SW 1271 (cell line): ENCODE data around the gene SETSIP.
A peak's percentile ranks its signal among the peaks of the same experiment; 100 is the strongest.
"Not testable (repeated sequence)": the region's sequence is repeated elsewhere in the genome, so short reads cannot be mapped to it uniquely, and the experiment has no call there.

ENCODE experiments used
- DNase-seq, 2 experiments: peaks; one replicate each; lab custom pipeline; 2025; lab: John Stamatoyannopoulos, UW

Gene SETSIP

GRCh38 chr1:92075311-92075710 lies at the start of gene SETSIP:
Gene SETSIP (minus strand): TSS chr1:92075411. CDS start chr1:92075411, 0 bp downstream.
- no peak for DNase-seq

GRCh38 chr1:92123868-92124267 lies 48.7 kb upstream of the SETSIP start:
- DNase-seq: no peak

DNA sequence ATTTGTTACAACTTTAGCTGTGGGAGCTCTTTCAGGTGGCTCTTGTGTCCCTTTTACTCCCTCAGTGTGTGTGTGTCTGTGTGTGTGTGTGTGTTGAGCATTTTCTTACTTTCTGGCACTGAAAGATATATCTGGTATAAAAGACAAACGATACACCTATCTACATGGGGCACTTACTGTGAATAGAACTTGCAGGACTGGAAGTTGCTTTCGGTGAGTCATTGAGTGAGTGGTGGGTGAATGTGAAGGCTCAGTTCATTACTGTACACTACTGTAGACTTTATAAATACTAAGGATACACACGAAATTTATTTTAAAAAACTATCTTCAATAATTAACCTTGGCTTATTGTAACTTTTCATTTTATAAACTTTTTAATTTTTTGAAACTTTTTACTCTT lies 43.6 kb upstream of the SETSIP start:
- no peak for DNase-seq

- DNase-seq: no peak
Observed at GRCh38 chr1:92117526-92117925, 42.3 kb upstream of the SETSIP start.

GRCh38 chr1:92108631-92109030 lies 33.4 kb upstream of the SETSIP start:
- no peak for DNase-seq

DNA sequence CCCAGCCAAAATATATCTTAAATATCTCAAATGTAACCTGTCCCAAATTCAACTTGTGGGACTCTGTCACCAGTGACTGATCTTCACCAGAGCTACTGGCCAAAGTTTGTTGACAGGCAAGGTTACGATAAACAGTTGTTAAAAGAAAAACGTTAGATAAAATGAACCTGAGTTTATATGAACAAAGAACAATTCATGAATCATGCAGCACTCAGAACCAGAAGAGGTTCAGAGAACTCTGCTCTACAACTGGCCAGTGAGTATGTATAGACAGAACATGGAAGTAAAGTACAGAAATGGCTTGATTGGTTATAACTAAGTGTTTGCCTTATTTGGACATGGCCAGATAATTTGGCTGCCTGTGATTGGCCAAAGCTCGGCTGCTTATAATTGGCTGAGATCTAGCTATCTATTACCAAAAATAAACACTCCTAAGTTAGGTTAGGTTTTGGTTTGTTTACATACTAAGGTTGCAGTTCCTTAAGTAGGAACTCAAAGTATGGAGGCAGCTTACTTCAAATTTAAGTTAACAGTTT lies 30.4 kb upstream of the SETSIP start:
- no peak for DNase-seq

GRCh38 chr1:92096317-92096716 lies 21.1 kb upstream of the SETSIP start:
- no peak for DNase-seq

DNA sequence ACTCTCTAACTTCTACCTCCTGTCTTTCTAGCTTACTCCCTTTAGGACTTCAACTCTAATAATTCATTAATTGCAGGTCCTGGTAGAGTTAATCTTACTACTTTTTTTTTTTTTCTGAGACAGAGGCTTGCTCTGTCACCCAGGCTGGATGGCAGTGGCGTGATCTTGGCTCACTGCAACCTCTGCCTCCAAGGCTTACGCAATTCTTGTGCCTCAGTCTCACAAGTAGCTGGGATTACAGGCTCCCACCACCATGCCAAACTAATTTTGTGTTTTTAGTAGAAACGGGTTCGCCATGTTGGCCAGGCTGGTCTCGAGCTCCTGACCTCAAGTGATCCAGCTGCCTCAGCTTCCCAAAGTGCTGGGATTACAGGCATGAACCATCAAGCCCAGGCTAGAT lies 20.7 kb upstream of the SETSIP start:
- DNase-seq: no peak

DNA sequence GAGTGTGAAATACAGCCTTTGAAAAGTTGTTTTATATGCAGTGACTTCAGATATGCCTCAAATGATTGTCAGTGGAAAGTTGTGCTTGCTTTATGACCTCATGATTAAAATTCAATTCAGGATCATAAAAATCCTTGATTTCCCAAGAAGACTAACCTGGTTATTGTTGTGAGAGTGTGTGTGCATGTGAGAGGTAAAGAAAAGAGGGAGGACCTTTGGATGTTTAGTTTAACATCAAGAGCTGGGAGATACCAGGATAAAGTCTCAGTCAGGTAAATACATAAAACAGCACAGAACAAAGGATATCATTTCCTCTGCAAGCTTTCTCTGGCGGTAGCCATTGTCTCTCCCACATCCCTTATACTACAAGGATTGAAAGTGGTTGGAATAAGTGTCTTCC lies 19.4 kb upstream of the SETSIP start:
- no peak for DNase-seq

- no peak for DNase-seq
Observed at GRCh38 chr1:92094090-92094489, 18.9 kb upstream of the SETSIP start.

- DNase-seq: no peak
Observed at GRCh38 chr1:92091625-92092024, 16.4 kb upstream of the SETSIP start.

DNA sequence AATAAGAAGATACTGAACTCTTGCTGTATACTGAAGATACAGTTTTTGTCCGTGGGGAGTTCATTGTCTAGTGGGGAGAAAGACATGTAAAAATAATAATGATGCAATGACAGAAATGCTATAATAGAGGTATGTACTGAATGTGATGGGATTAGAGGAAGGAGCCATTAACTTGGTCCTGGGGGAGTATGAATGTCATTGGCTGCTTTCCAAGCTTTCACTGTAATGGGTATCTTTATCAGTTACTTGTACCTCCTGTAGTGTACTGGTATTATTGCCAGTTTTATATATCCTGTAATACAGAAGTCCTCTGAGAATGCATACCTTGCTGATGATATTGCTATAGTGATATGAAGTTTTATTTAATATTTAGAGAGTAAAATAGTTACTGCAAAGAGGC lies 12.3 kb upstream of the SETSIP start:
- DNase-seq: no peak

- no peak for DNase-seq
Observed at GRCh38 chr1:92085727-92086126, 10.5 kb upstream of the SETSIP start.

DNA sequence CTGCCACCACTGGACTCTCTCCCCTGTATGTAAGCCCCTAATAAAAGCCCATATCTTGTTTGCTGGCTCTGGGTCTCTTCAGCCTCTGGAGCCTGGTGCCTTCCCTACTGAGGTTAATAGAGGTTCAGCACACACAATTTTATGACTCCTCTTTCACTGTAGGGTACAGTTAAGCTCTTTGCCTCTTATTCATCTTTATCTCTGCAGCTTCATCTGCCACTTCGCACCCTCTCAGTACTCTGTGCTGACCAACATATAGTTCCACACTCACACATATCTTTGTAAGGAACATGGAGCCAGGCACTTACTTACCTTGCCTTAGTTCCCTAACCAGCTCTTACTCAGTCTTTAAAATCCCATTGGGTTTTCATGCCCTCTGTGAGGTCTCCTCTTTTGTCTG lies 9.4 kb upstream of the SETSIP start:
- DNase-seq: no peak

- DNase-seq: no peak
Observed at GRCh38 chr1:92081031-92081430, 5.8 kb upstream of the SETSIP start.

DNA sequence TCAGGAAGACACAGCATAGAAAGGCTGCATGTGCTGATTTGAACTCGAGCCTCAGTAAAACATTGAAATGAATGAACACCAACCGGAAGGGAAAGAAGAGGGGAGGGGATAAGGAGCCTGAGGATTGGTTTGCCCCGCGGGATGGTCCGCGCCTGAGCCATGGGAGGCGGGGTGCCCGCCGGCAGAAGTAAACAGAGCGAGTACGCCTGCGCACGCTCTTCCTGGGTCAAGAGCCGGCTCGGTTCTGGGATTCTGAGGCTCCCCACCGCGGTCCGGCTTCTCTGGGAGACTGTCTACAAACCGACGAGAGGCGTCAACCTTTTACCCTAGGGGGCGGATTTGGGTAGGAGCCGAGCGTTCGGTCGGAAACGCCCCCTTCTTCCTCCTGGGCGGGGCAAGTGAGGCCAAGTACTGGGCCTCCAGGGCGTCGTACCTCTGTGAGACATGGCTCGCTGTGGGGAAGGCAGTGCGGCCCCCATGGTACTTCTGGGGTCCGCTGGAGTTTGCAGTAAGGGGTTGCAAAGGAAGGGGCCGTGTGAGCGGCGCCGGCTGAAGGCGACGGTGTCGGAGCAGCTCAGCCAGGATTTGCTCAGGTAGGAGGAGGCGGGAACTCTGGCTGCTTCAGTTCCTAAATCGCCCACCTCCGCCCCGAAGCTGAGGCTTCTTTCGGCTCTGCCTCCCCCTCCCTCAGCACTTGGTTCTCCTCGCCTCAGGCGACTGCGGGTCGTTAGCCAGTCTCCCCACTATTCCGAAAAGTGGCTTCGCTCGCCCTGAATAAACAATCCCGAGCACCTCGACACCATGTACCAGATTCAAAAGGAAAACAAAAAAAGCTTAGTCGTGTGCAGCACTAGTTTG lies 5.1 kb upstream of the SETSIP start, which contains the start of gene BTBD8:
Gene BTBD8, plus strand, starts transcription at position 218 of the 858 bp plus-strand sequence. Its CDS starts 227 bp downstream, at position 445.
- peak; percentile 23 to 71 for DNase-seq

DNA sequence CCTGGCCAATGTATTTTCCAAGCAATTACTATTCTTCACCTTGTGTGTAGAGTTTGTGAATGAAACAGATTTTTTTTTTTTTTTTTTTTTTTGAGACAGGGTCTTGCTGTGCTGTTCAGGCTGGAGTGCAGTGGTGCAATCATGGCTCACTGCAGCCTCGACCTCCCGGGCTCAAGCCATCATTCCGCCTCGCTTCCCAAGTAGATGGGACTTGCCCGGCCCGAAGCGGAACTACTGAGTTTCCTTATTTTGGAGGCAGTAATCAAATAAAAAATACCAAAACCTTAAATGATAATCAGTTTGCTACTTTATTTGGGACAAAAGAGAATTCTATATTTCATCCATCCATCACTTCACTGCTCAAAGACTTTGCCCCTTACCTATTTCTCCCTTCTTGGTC lies 4.2 kb upstream of the SETSIP start:
- DNase-seq: no peak

GRCh38 chr1:92078077-92078476 lies 2.9 kb upstream of the SETSIP start:
- not testable (repeated sequence) for DNase-seq

GRCh38 chr1:92076363-92076762 lies 1.2 kb upstream of the SETSIP start:
- DNase-seq: no peak

- not testable (repeated sequence) for DNase-seq
Observed at GRCh38 chr1:92074446-92074845, 765 bp downstream of the SETSIP start.

DNA sequence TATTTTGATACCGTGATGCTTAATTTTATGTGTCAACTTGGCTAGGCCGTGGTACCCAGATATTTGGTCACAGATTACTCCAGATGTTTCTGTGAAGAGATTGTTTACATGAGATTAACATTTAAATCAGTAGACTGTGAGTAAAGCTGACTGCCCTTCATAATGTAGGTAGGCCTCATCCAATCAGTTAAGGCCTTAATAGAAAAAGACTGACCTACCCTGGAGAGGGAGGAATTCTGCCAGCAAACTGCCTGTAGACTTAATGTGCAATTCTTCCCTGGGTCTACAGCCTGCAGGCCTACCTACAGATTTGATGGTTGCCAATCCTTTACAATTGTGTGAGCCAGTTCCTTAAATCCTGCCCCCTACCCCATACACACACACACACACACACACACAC lies 4.3 kb downstream of the SETSIP start:
- no peak for DNase-seq

- no peak for DNase-seq
Observed at GRCh38 chr1:92066321-92066720, 8.9 kb downstream of the SETSIP start.

- no peak for DNase-seq
Observed at GRCh38 chr1:92065042-92065441, 10.2 kb downstream of the SETSIP start.

GRCh38 chr1:92051948-92052347 lies 23.3 kb downstream of the SETSIP start:
- no peak for DNase-seq
